BLaER1 treated with 17β-estradiol and CSF1 and Interleukin-3, amounts not matched to agents 10 nM and 100 nM (cell line): ENCODE data around the gene CFAP73.

Experiments used
- H3K27ac ChIP-seq, 11 experiments: shearing (Covaris generic); formaldehyde crosslinking; 2 replicates each; pipeline ENCODE4 v1.8.1; 2022
- H3K27me3 ChIP-seq, 11 experiments: shearing (Covaris generic); formaldehyde crosslinking; 2 replicates each; pipeline ENCODE4 v1.8.1; 2022
- H3K36me3 ChIP-seq, 11 experiments: shearing (Covaris generic); formaldehyde crosslinking; 2 replicates each; pipeline ENCODE4 v1.8.1; 2022
- H3K4me1 ChIP-seq, 10 experiments: shearing (Covaris generic); formaldehyde crosslinking; 2 replicates each; pipeline ENCODE4 v1.8.1; 2022
- H3K4me2 ChIP-seq, 11 experiments: shearing (Covaris generic); formaldehyde crosslinking; 2 replicates each; pipeline ENCODE4 v1.8.1; 2022
- H3K4me3 ChIP-seq, 10 experiments: shearing (Covaris generic); formaldehyde crosslinking; 2 replicates each; pipeline ENCODE4 v1.8.1; 2022
- H3K9ac ChIP-seq, 11 experiments: shearing (Covaris generic); formaldehyde crosslinking; 2 replicates each; pipeline ENCODE4 v1.8.1; 2022
- H3K9me3 ChIP-seq, 11 experiments: shearing (Covaris generic); formaldehyde crosslinking; replicated peaks in 1 of 11; 2 replicates each; pipeline ENCODE4 v1.8.1; 2022
- H4K20me1 ChIP-seq, 11 experiments: shearing (Covaris generic); formaldehyde crosslinking; 2 replicates each; pipeline ENCODE4 v1.8.1; 2022
- Cebpa-rat ChIP-seq, 11 experiments: shearing (Covaris generic); IDR thresholded peaks; 2 replicates each; pipeline ENCODE4 v1.8.1; 2022

CFAP73 gene

DNA sequence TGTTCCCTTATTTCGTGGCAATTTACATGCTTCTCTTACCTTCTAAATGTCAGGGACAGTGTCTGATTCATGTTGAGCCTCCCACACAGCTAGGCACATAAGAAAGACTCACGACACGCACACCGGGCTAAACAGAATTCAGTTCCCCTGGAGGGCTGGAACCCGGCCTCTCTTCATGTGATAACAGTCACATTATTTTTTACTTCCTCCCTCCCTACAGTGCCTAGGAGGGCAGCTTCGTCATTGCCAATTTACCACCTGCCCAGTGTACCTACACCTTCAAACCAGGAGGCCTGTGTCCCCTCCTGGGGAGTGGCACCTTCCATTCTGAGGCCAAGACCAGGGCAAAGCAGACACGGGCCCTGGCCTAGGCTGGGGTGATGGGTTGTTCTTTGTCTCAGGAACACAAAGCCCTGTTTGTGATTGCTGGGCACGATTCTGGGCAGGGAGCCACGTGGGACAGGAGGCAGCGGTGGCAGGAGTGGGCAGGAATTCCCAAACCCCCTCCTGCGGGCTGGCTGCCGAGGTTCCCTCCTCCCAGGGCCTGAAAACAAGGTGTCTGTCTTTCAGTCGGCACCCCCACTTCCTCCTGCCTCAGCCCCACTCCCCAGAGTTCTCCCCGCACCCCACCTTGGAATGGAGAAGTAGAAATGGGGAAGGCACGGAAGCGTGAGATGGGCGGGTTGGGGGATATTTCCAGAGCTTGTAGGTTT is 7.2 kb upstream of the CFAP73 start:
- H3K27me3 ChIP-seq = no peaks in the 10 kb centered on the region
- no peaks in the 10 kb centered on the region for H4K20me1 ChIP-seq
- peaks cover 0 to 8% (median 3%) of the 10 kb centered on the region in 11 experiments; a peak in 7 of 22 replicates for H3K9me3 ChIP-seq
- H3K4me3 ChIP-seq = no peak overlapping the region
- H3K4me2 ChIP-seq = peak overlapping the region; percentile 35 to 77 (median 61)
- H3K36me3 ChIP-seq = no peaks in the 10 kb centered on the region
- H3K27ac ChIP-seq = peak overlapping the region in 9 of 11 experiments; percentile 26 to 84 (median 65); a peak in 14 of 22 replicates
- peak overlapping the region in 4 of 11 experiments; percentile 61 to 70 (median 65); a peak in 9 of 22 replicates for H3K9ac ChIP-seq
- peaks cover 38 to 59% (median 43%) of the 10 kb centered on the region in 10 experiments for H3K4me1 ChIP-seq
- no peak for TF ChIP-seq Cebpa-rat (IDR thresholded peaks at IDR 0.05)

DNA sequence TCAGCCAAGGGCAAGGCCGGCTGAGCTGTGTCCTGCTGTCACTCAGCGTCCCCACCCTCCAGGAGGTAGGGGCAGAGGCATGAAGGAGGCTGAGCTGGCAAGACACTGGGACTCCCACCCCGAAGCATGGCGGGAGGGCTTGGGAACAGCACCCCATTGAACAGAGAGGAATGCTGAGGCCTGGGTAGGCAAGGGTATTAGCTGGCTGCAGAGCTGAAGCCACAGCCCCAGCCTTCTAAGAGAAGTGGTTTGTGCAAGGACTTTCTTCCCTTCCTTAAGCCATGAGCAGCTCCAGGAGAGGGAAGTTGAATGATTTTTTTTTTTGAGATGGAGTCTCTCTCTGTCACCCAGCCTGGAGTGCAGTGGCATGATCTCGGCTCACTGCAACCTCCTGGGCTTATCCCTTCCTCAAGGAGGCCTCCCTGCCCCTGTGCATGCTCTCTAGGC is 6.6 kb upstream of the CFAP73 start:
- TF ChIP-seq Cebpa-rat (IDR thresholded peaks at IDR 0.05) = no peak
- peak overlapping the region in 3 of 11 experiments; percentile 61 to 66 (median 64); a peak in 5 of 22 replicates for H3K9ac ChIP-seq

DNA sequence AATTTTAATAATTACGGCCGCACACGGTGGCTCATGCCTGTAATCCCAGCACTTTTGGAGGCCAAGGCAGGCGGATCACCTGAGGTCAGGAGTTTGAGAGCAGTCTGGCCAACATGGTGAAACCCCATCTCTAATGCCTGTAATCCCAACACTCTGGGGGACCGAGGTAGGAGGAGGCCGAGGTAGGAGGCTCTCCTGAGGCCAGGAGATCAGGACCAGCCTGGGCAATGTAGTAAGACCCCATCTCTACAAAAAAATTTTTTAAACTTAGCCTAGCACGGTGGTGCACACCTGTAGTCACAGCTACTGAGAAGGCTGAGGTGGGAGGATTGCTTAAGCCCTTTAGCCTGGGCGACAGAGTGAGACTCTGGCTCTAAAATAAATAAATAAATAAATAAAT is 5.6 kb upstream of the CFAP73 start:
- H3K9me3 ChIP-seq = peaks cover 0 to 9% (median 3%) of the 10 kb centered on the region in 11 experiments; a peak in 7 of 22 replicates
- 0 out of 22 replicates have a peak overlapping the region, but pooled peaks of 1 of the 11 experiments have one; percentile 77 for H3K4me2 ChIP-seq
- TF ChIP-seq Cebpa-rat (IDR thresholded peaks at IDR 0.05) = no peak
- peaks cover 29 to 46% (median 35%) of the 10 kb centered on the region in 10 experiments for H3K4me1 ChIP-seq
- H3K9ac ChIP-seq = no peak overlapping the region
- H3K27me3 ChIP-seq = no peaks in the 10 kb centered on the region
- no peak overlapping the region for H3K27ac ChIP-seq
- H3K4me3 ChIP-seq = no peak overlapping the region
- no peaks in the 10 kb centered on the region for H4K20me1 ChIP-seq
- no peaks in the 10 kb centered on the region for H3K36me3 ChIP-seq

More for the DNA sequence above, 6.6 kb upstream of the CFAP73 start:
- Histone ChIP-seq H3K36me3 (no peaks in the 10 kb centered on the region), H3K9me3 (peaks cover 0 to 9% (median 3%) of the 10 kb centered on the region in 11 experiments; a peak in 7 of 22 replicates), H3K4me1 (peaks cover 35 to 54% (median 37%) of the 10 kb centered on the region in 10 experiments), H3K27ac (peak overlapping the region in 6 of 11 experiments; percentile 29 to 84 (median 71); a peak in 10 of 22 replicates), H3K4me3 (no peak overlapping the region), H3K4me2 (peak overlapping the region; percentile 35 to 77 (median 61); a peak in 21 of 22 replicates), H4K20me1 (no peaks in the 10 kb centered on the region), H3K27me3 (no peaks in the 10 kb centered on the region)

DNA sequence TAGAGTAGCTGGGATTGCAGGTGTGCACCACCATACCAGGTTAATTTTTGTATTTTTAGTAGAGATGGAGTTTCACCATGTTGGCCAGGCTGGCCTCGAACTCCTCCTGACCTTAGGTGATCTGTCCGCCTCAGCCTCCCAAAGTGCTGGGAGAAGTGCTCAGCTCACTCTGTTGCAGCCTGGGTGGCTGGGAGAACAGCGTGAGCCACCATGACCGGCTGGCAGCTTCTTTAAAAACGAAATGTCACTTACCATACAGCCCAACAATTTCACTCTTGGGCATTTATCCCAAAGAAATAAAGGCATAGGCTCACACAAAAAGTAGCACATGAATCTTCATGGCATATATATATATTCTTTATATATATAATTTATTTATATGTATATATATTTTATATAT is 4.7 kb upstream of the CFAP73 start:
- H3K27ac ChIP-seq = no peak overlapping the region
- peaks cover 36 to 49% (median 40%) of the 10 kb centered on the region in 10 experiments for H3K4me1 ChIP-seq
- no peak overlapping the region for H3K4me2 ChIP-seq
- no peaks in the 10 kb centered on the region for H3K27me3 ChIP-seq
- peaks cover 0 to 9% (median 3%) of the 10 kb centered on the region in 11 experiments; a peak in 7 of 22 replicates for H3K9me3 ChIP-seq
- no peak for TF ChIP-seq Cebpa-rat (IDR thresholded peaks at IDR 0.05)
- no peak overlapping the region for H3K9ac ChIP-seq
- no peaks in the 10 kb centered on the region; a peak in 1 of 22 replicates for H4K20me1 ChIP-seq
- no peak overlapping the region for H3K4me3 ChIP-seq
- no peaks in the 10 kb centered on the region for H3K36me3 ChIP-seq

DNA sequence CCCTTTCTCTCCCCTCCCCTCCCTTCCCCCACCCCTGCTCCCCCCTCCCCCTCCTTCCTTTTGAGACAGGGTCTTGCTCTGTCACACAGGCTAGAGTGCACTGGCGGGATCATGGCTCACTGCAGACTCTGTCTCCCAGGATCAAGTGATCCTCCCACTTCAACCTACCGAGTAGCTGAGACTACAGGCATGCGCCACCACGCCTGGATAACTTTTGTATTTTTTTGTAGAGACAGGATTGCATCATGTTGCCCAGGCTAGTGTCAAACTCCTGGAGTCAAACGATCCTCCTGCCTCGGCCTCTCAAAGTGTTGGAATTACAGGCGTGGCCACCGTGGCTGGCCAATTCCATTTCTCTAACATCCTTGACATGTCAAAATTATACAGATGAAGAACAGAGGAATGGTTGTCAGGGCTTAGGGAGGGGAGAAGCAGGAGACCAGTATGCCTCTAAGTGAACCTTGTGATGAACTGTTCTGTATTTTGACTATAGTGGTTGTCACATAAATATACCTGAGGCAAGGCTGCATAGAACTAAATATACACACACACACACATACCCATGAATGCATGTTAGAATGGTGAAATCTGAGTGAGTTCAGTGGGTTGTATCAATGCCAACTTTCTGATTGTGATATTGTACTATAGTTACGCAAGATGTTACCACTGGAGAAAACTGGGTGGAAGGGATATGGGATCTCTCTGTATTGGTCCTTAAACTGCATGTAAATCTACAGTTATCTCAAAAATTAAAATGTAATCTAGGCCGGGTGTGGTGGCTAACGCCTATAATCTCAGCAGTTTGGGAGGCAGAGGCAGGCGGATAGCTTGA is 3.6 kb upstream of the CFAP73 start:
- peaks cover 0 to 9% (median 3%) of the 10 kb centered on the region in 11 experiments; a peak in 7 of 22 replicates for H3K9me3 ChIP-seq
- H3K4me1 ChIP-seq = peaks cover 35 to 50% (median 40%) of the 10 kb centered on the region in 10 experiments
- no peaks in the 10 kb centered on the region; a peak in 1 of 22 replicates for H4K20me1 ChIP-seq
- H3K27ac ChIP-seq = no peak overlapping the region
- no peak overlapping the region; a peak in 2 of 22 replicates for H3K4me2 ChIP-seq
- TF ChIP-seq Cebpa-rat (IDR thresholded peaks at IDR 0.05) = peak in 2 of 11 experiments; percentile 12 to 38; a peak in 1 of 22 replicates
- no peak overlapping the region for H3K4me3 ChIP-seq
- no peaks in the 10 kb centered on the region for H3K36me3 ChIP-seq
- H3K27me3 ChIP-seq = peaks cover 0 to 6% (median 0%) of the 10 kb centered on the region in 11 experiments; a peak in 3 of 22 replicates
- no peak overlapping the region for H3K9ac ChIP-seq

DNA sequence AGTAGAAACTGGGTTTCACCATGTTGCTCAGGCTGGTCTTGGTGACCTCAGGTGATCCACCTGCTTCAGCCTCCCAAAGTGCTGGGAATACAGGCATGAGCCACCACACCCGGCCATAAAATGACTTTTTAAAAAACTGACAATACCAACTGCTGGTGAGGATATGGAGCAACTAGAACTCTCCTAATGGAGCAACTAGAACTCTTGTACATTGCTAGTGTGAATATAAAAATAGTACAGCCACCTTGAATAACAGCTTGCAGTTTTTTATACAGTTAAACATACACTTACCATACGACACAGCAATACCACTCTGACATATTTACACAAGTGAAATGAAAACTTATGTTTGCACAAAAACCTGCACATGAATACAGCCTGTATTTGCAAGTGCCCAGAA is 2.5 kb upstream of the CFAP73 start:
- Histone ChIP-seq H3K9ac (no peak overlapping the region), H3K27me3 (peaks cover 5 to 16% (median 9%) of the 10 kb centered on the region in 11 experiments), H4K20me1 (peaks cover 0 to 5% (median 0%) of the 10 kb centered on the region in 11 experiments; a peak in 1 of 22 replicates), H3K36me3 (no peaks in the 10 kb centered on the region), H3K4me3 (no peak overlapping the region), H3K27ac (no peak overlapping the region), H3K4me1 (peaks cover 24 to 43% (median 32%) of the 10 kb centered on the region in 10 experiments), H3K9me3 (peaks cover 0 to 9% (median 3%) of the 10 kb centered on the region in 11 experiments; a peak in 7 of 22 replicates), H3K4me2 (no peak overlapping the region)
- no peak for TF ChIP-seq Cebpa-rat (IDR thresholded peaks at IDR 0.05)

DNA sequence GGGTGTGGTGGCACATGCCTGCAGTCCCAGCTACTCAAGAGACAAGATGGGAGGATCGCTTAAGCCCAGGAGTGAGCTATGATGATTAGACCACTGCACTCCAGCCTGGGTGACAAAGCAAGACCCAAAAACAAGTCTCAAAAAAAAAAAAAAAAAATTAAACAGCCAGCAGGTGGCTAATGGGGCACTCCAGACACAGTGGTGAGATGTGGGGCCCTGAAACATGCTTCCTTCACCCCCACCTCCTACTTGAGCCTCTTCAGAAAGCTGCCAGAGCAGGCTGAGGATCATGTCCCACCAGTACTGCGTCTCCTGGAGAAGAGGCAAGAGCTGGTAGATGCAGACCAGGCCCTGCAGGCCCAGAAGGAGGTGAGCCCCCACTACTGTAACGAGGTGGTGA is 2.1 kb downstream of the CFAP73 start:
- peak overlapping the region in 4 of 11 experiments; percentile 93 to 98 (median 95); a peak in 6 of 22 replicates for H3K4me2 ChIP-seq
- no peak overlapping the region for H3K4me3 ChIP-seq
- H3K27ac ChIP-seq = no peak overlapping the region

DNA sequence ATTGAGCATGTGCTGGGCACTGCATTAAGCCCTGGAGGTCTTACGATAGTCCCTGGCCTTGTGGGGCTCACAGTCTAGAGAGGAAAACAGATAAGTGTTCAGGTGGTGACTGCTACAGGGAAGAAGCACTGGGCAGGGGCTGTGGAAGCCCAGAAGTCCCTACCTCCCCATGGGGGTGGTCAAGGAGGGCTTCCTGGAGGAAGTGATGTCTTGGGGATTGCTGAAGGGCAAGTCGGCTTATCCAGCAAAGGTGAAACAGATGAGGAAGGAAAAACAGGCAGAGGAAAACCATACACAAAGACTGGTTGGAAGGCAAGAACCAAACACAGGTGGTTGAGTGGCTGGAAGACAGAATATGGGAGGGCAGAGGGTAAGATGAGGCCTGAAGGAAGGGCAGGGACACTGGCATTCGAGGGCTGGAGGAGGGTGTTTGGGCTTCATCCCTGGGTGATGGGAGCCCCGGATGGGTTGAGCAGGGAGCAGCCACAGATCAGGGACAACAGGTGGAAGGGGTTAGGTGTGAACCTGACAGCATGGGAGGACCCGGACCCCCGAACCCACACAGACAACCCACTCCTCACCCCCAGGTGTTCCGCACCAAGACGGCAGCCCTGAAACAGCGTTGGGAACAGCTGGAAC is 2.8 kb downstream of the CFAP73 start:
- Histone ChIP-seq H3K9ac (peak overlapping the region in 6 of 11 experiments; percentile 30 to 72 (median 64); a peak in 9 of 22 replicates), H3K9me3 (peaks cover 0 to 2% (median 0%) of the 10 kb centered on the region in 11 experiments; a peak in 4 of 22 replicates), H3K4me2 (peak overlapping the region; percentile 86 to 99 (median 93)), H3K4me3 (peak overlapping the region; percentile 51 to 68 (median 54); a peak in 19 of 20 replicates), H3K27me3 (peaks cover 59 to 69% (median 62%) of the 10 kb centered on the region in 11 experiments), H4K20me1 (peaks cover 0 to 55% (median 38%) of the 10 kb centered on the region in 11 experiments; a peak in 18 of 22 replicates), H3K4me1 (peaks cover 32 to 73% (median 53%) of the 10 kb centered on the region in 10 experiments), H3K27ac (peak overlapping the region in 1 of 11 experiments; percentile 38; a peak in 1 of 22 replicates), H3K36me3 (peaks cover 2 to 12% (median 7%) of the 10 kb centered on the region in 11 experiments; a peak in 21 of 22 replicates)
- TF ChIP-seq Cebpa-rat (IDR thresholded peaks at IDR 0.05) = no peak

More for the DNA sequence above, 2.1 kb downstream of the CFAP73 start:
- Histone ChIP-seq H3K9ac (no peak overlapping the region), H4K20me1 (peaks cover 0 to 48% (median 31%) of the 10 kb centered on the region in 11 experiments; a peak in 17 of 22 replicates), H3K36me3 (peaks cover 0 to 5% (median 2%) of the 10 kb centered on the region in 11 experiments; a peak in 4 of 22 replicates), H3K27me3 (peaks cover 52 to 62% (median 55%) of the 10 kb centered on the region in 11 experiments), H3K4me1 (peaks cover 32 to 70% (median 53%) of the 10 kb centered on the region in 10 experiments), H3K9me3 (peaks cover 0 to 8% (median 0%) of the 10 kb centered on the region in 11 experiments; a peak in 7 of 22 replicates)
- TF ChIP-seq Cebpa-rat (IDR thresholded peaks at IDR 0.05) = no peak
